Bronchial epithelial cell (primary cell): Measurements from ENCODE around the gene HLA-DPA1. TPM values are rescaled to one million over a fixed set of nuclear protein-coding genes. Genes with fewer than 3 reads are reported as not detected.

Experiments used
- DNase-seq: peaks from one replicate; pipeline ENCODE4 v3.0.0-alpha.2; 2010; ENCODE audit warnings: low read depth
- FAIRE-seq: peaks from 2 replicates; lab custom pipeline; 2011; peaks lifted over from hg19 to GRCh38; lab: Jason Lieb, UNC
- H3K27me3 ChIP-seq: 2 replicates; pipeline ENCODE4 v1.5.1; 2011; ENCODE audit warnings: low read length; ENCODE audit not compliant: control insufficient read depth, insufficient read depth
- H3K36me3 ChIP-seq: 2 replicates; pipeline ENCODE4 v1.5.1; 2011; ENCODE audit warnings: low read length; ENCODE audit not compliant: control insufficient read depth, insufficient read depth
- H3K4me3 ChIP-seq: 2 replicates; pipeline ENCODE4 v1.5.1; 2011; ENCODE audit warnings: mild to moderate bottlenecking, low read depth, low read length, control low read depth
- total RNA-seq: library from RNA; depleted of rRNA; stranded (reverse); fragments of >200 nt; gene quantifications from 2 replicates; pipeline ENCODE4 v1.2.1, GENCODE V29; 2014
- TF ChIP-seq, protein P1 (sequence below): IDR thresholded peaks from 2 replicates; pipeline ENCODE4 v1.5.1; 2011; ENCODE audit warnings: mild to moderate bottlenecking, moderate library complexity, low read length, control low read depth, inconsistent platforms; ENCODE audit not compliant: insufficient read depth, severe bottlenecking

Gene HLA-DPA1
- total RNA-seq, 1 donor from 2014 or later = 1.1 TPM

DNA sequence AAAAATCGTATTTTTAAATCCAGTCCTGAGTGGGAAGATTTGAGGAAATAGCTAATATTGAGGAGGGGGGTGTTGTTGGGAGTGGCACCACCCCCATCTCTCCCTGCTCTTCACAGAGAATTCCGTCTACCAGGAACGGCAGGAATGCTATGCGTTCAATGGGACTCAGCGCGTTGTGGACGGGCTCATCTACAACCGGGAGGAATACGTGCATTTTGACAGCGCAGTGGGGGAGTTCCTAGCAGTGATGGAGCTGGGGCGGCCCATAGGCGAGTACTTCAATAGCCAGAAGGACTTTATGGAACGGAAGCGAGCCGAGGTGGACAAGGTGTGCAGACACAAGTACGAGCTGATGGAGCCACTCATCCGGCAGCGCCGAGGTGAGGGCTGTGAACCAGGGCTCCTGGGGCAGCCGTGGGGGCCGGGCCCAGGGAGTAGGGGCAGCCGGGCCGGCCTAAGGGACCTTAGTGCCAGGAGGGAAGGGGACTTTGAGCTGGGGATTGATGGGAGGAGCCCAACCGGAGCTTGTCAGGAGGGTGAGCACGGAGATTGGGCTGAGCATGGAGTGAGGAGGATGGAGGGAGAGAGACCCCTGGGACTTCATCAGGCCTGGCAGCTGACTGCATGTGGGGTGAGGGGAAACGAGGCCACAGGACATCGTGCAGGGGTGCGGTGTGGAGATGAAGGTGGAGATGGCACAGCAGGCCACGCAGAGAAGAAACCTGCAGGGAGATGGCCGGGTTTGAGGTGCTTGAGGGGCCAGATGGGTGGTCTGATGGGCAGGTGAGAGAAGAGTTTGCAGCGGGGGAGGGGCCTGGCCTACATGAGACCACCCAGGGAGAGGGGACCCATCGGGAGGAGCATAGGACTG, 43.6 kb upstream of the HLA-DPA1 start:
- FAIRE-seq (no peak), DNase-seq (no peak)
- TF ChIP-seq, protein P1, sequence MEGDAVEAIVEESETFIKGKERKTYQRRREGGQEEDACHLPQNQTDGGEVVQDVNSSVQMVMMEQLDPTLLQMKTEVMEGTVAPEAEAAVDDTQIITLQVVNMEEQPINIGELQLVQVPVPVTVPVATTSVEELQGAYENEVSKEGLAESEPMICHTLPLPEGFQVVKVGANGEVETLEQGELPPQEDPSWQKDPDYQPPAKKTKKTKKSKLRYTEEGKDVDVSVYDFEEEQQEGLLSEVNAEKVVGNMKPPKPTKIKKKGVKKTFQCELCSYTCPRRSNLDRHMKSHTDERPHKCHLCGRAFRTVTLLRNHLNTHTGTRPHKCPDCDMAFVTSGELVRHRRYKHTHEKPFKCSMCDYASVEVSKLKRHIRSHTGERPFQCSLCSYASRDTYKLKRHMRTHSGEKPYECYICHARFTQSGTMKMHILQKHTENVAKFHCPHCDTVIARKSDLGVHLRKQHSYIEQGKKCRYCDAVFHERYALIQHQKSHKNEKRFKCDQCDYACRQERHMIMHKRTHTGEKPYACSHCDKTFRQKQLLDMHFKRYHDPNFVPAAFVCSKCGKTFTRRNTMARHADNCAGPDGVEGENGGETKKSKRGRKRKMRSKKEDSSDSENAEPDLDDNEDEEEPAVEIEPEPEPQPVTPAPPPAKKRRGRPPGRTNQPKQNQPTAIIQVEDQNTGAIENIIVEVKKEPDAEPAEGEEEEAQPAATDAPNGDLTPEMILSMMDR = no peak
- Histone ChIP-seq H3K27me3 (peaks cover 20% of the 10 kb centered on the region), H3K36me3 (no peaks in the 10 kb centered on the region), H3K4me3 (no peak overlapping the region)

- TF ChIP-seq, protein P1 = no peak
- DNase-seq = no peak
- Histone ChIP-seq H3K36me3 (no peaks in the 10 kb centered on the region), H3K4me3 (no peak overlapping the region), H3K27me3 (peaks cover 20% of the 10 kb centered on the region)
- FAIRE-seq = no peak
Observed at GRCh38 chr6:33116417-33116816, 43.0 kb upstream of the HLA-DPA1 start.

DNA sequence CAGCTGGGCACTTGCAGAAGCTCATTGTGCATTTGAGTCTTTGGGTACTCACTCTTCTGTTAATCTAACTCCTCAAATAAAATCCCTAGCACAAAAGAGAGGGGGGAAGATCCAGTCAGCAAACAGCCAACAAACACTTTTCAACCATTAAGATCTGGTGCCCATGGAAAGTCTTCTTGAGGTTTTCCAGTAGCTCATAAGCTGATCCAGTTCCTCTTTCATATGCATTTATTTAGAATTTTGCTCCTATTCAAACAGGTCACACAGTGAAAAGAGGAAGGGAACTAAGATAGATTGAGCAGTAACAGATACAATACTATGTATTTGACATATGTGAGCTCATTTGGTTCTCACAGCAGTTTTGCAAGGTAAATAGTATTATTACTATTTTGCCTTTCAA, 41.0 kb upstream of the HLA-DPA1 start:
- FAIRE-seq (no peak), DNase-seq (no peak)
- TF ChIP-seq, protein P1 = no peak
- no peaks in the 10 kb centered on the region for H3K36me3 ChIP-seq
- H3K4me3 ChIP-seq = no peak overlapping the region
- H3K27me3 ChIP-seq = peaks cover 20% of the 10 kb centered on the region

- FAIRE-seq = no peak
- DNase-seq = no peak
- TF ChIP-seq, protein P1 = no peak
- Histone ChIP-seq H3K4me3 (no peak overlapping the region), H3K27me3 (peaks cover 20% of the 10 kb centered on the region), H3K36me3 (no peaks in the 10 kb centered on the region)
Observed at GRCh38 chr6:33113755-33114154, 40.3 kb upstream of the HLA-DPA1 start.

DNA sequence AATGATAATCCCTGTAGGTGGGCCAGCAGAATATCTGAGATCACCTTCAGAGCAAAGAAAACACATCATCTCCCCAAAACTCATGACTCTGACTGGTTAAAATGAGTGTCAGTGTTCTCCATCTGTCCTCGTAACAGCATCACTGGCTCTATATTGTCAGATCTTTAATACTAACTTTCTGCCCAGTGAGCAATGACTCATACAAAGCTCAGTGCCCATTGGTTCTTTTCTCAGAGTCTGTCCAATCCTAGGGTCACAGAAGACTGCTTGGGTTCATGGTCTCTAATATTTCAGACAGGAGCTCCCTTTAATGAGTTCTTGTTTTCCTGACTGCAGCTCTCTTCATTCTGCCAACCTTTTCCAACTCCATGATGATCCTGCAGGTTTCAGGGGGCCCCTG, 38.7 kb upstream of the HLA-DPA1 start:
- FAIRE-seq = no peak
- H3K27me3 ChIP-seq = peaks cover 12% of the 10 kb centered on the region

More for the DNA sequence above, 38.7 kb upstream of the HLA-DPA1 start:
- no peak overlapping the region for H3K4me3 ChIP-seq
- H3K36me3 ChIP-seq = no peaks in the 10 kb centered on the region
- TF ChIP-seq, protein P1 = no peak
- DNase-seq = peak; percentile 72
